K562 (cell line): ENCODE data around the gene NOCT. TPM values are rescaled to one million over a fixed set of nuclear protein-coding genes. Genes with fewer than 3 reads are reported as not detected.

Experiments
- BRF2 ChIP-seq: IDR thresholded peaks from 3 replicates; pipeline ENCODE4 v1.6.1; 2011; ENCODE audit warnings: borderline replicate concordance, mild to moderate bottlenecking; ENCODE audit not compliant: insufficient read length, insufficient read depth
- FOXK2 ChIP-seq, 2 experiments: fragments of 450-650 bp; IDR thresholded peaks in 1 of 2; conservative IDR thresholded peaks in 1 of 2; 2 replicates each; pipeline ENCODE4 v1.6.1; 2016; ENCODE audit warnings: low read depth in 2 of 2, mild to moderate bottlenecking in 1 of 2
- HMG20A ChIP-seq: fragments of 450-650 bp; formaldehyde crosslinking; conservative IDR thresholded peaks from 2 replicates; pipeline ENCODE4 v1.4.0; 2020; ENCODE audit warnings: mild to moderate bottlenecking, mixed read lengths
- POU5F1 ChIP-seq: fragments of 150-350 bp; IDR thresholded peaks from 2 replicates; pipeline ENCODE4 v1.6.1; 2014; ENCODE audit warnings: borderline replicate concordance, low read length, low read depth, mild to moderate bottlenecking; ENCODE audit not compliant: partially characterized antibody
- RBM14 ChIP-seq: fragments of 200-400 bp; formaldehyde crosslinking; IDR thresholded peaks from 2 replicates; pipeline ENCODE4 v1.6.1; 2018; ENCODE audit warnings: low read depth, mild to moderate bottlenecking, low read length, moderate library complexity, borderline replicate concordance; ENCODE audit not compliant: insufficient read depth
- RCOR1 ChIP-seq, 2 experiments: IDR thresholded peaks; 2 replicates each; pipeline ENCODE4 v1.6.1; 2012; ENCODE audit warnings: low read depth in 2 of 2, low read length in 2 of 2, borderline replicate concordance in 1 of 2, improper control_type of control experiment in 1 of 2
- SMARCE1 ChIP-seq: fragments of 450-650 bp; IDR thresholded peaks from 2 replicates; pipeline ENCODE4 v1.7.1; 2016; ENCODE audit warnings: mild to moderate bottlenecking
- ZC3H8 ChIP-seq: fragments of 450-650 bp; IDR thresholded peaks from 2 replicates; pipeline ENCODE4 v1.6.1; 2017
- ZKSCAN8 ChIP-seq: fragments of 200-800 bp; sonication (Bioruptor generic); IDR thresholded peaks from 2 replicates; pipeline ENCODE4 v1.6.1; 2016; ENCODE audit warnings: missing genetic modification characterization, missing compliant biosample characterization
- ZNF277 ChIP-seq: fragments of 250-450 bp; sonication (Bioruptor Pico); IDR thresholded peaks from 2 replicates; pipeline ENCODE4 v1.8.0; 2022; ENCODE audit warnings: inconsistent platforms, mild to moderate bottlenecking, moderate library complexity, borderline replicate concordance
- ZNF778 ChIP-seq: fragments of 450-650 bp; formaldehyde crosslinking; IDR thresholded peaks from 2 replicates; pipeline ENCODE4 v1.4.0; 2020; ENCODE audit warnings: mild to moderate bottlenecking, moderate library complexity
- polyA plus RNA-seq, 8 experiments: library from polyadenylated mRNA; depleted of rRNA in 4 of 8; stranded (reverse) in 5 of 8; unstranded in 3 of 8; fragments of >200 nt; fragmentation: Nextera tagmentation in 2 of 8; fragmentation: Illumina TruSeq in 1 of 8; extraction: Ambion mirVana in 2 of 8; extraction: Trizol in 1 of 8; gene quantifications; 2 replicates each; pipeline versions ENCODE4 v1.2.1 to v1.2.3, GENCODE V29; 2011 to 2014; ENCODE audit warnings: inconsistent platforms in 1 of 8, missing spikeins in 1 of 8
- total RNA-seq, 7 experiments: library from RNA; depleted of rRNA in 6 of 7; stranded (reverse); fragments of >200 nt in 6 of 7; fragmentation: Illumina TruSeq in 2 of 7; extraction: Trizol in 2 of 7; gene quantifications; 2 replicates each; pipeline versions ENCODE4 v1.2.1 to v1.2.3, GENCODE V29; 2011 to 2021; ENCODE audit warnings: low replicate concordance in 1 of 7

Gene NOCT
- total and polyA plus RNA-seq, 9 of the 15 experiments (the other 6 are each of a cell fraction or from before 2014, with no cell fraction given): 1.3 to 20.2 (median 11.1) TPM

GRCh38 chr4:139018501-139018900 lies 2.9 kb downstream of the NOCT start (continued):
- no peak for TF ChIP-seq RCOR1 (IDR thresholded peaks at IDR 0.05; ENCODE audit: borderline replicate concordance in 1 of 2, low read depth in 2 of 2, low read length in 2 of 2)
- no peak for TF ChIP-seq SMARCE1
- TF ChIP-seq HMG20A: no peak
- TF ChIP-seq RBM14: no peak
- no peak for TF ChIP-seq POU5F1
- no peak for TF ChIP-seq ZKSCAN8
- no peak for TF ChIP-seq ZC3H8
- no peak for TF ChIP-seq ZNF277 (CRISPR knock-in tag)
- no peak for TF ChIP-seq BRF2
- TF ChIP-seq ZNF778: no peak
- TF ChIP-seq FOXK2 (conservative IDR thresholded peaks at IDR 0.05 in 1 of 2, IDR thresholded peaks at IDR 0.05 in 1 of 2; ENCODE audit: low read depth in 2 of 2): no peak
